ENCODE measurements around the gene SLC44A3.

DNA sequence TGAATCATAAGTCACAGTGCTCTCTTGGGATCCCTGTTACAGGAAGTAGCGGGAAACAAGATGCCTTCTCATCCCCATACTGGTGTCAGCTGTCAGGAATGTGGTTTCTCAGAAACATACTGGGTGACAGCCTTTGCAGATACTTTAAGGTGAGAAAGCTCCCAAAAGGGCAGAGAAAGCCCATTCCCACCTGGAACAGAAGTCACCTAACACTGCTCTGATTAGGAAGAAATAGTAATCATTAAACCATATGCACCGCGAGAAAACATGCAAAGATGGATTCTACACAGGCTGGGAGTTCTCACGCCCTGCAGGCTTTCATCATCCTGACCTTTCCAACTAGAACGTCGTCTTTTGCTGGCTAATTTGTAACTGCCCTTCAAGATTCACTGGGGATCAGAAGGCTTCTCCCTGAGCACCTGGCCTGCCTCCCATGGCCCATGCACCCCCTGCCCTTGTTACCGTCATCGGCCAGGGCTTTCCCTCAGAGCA lies 46.2 kb upstream of the SLC44A3 start:
- TF ChIP-seq, protein P1, sequence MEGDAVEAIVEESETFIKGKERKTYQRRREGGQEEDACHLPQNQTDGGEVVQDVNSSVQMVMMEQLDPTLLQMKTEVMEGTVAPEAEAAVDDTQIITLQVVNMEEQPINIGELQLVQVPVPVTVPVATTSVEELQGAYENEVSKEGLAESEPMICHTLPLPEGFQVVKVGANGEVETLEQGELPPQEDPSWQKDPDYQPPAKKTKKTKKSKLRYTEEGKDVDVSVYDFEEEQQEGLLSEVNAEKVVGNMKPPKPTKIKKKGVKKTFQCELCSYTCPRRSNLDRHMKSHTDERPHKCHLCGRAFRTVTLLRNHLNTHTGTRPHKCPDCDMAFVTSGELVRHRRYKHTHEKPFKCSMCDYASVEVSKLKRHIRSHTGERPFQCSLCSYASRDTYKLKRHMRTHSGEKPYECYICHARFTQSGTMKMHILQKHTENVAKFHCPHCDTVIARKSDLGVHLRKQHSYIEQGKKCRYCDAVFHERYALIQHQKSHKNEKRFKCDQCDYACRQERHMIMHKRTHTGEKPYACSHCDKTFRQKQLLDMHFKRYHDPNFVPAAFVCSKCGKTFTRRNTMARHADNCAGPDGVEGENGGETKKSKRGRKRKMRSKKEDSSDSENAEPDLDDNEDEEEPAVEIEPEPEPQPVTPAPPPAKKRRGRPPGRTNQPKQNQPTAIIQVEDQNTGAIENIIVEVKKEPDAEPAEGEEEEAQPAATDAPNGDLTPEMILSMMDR (CRISPR knock-in tag; IDR thresholded peaks at IDR 0.05): no peak
- TF ChIP-seq, protein P2, sequence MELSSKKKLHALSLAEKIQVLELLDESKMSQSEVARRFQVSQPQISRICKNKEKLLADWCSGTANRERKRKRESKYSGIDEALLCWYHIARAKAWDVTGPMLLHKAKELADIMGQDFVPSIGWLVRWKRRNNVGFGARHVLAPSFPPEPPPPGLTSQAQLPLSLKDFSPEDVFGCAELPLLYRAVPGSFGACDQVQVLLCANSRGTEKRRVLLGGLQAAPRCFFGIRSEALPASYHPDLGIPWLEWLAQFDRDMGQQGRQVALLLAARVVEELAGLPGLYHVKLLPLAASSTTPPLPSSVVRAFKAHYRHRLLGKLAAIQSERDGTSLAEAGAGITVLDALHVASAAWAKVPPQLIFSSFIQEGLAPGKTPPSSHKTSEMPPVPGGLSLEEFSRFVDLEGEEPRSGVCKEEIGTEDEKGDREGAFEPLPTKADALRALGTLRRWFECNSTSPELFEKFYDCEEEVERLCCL (CRISPR knock-in tag; IDR thresholded peaks at IDR 0.05; ENCODE audit: borderline replicate concordance): no peak
- TF ChIP-seq, protein P3, sequence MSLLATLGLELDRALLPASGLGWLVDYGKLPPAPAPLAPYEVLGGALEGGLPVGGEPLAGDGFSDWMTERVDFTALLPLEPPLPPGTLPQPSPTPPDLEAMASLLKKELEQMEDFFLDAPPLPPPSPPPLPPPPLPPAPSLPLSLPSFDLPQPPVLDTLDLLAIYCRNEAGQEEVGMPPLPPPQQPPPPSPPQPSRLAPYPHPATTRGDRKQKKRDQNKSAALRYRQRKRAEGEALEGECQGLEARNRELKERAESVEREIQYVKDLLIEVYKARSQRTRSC (CRISPR knock-in tag; IDR thresholded peaks at IDR 0.05; ENCODE audit: low read depth): no peak
- TF ChIP-seq TBP (CRISPR knock-in tag; IDR thresholded peaks at IDR 0.05) (no peak), ZFP62 (CRISPR knock-in tag; IDR thresholded peaks at IDR 0.05) (no peak), REPIN1 (CRISPR knock-in tag; IDR thresholded peaks at IDR 0.05; ENCODE audit: borderline replicate concordance, low read depth) (no peak), TEAD2 (CRISPR knock-in tag; IDR thresholded peaks at IDR 0.05) (no peak), FOXC1 (CRISPR knock-in tag; IDR thresholded peaks at IDR 0.05; ENCODE audit: borderline replicate concordance) (no peak)
- TF ChIP-seq, protein P4, sequence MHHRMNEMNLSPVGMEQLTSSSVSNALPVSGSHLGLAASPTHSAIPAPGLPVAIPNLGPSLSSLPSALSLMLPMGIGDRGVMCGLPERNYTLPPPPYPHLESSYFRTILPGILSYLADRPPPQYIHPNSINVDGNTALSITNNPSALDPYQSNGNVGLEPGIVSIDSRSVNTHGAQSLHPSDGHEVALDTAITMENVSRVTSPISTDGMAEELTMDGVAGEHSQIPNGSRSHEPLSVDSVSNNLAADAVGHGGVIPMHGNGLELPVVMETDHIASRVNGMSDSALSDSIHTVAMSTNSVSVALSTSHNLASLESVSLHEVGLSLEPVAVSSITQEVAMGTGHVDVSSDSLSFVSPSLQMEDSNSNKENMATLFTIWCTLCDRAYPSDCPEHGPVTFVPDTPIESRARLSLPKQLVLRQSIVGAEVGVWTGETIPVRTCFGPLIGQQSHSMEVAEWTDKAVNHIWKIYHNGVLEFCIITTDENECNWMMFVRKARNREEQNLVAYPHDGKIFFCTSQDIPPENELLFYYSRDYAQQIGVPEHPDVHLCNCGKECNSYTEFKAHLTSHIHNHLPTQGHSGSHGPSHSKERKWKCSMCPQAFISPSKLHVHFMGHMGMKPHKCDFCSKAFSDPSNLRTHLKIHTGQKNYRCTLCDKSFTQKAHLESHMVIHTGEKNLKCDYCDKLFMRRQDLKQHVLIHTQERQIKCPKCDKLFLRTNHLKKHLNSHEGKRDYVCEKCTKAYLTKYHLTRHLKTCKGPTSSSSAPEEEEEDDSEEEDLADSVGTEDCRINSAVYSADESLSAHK (CRISPR knock-in tag; IDR thresholded peaks at IDR 0.05; ENCODE audit: borderline replicate concordance): no peak
- TF ChIP-seq, protein P5, sequence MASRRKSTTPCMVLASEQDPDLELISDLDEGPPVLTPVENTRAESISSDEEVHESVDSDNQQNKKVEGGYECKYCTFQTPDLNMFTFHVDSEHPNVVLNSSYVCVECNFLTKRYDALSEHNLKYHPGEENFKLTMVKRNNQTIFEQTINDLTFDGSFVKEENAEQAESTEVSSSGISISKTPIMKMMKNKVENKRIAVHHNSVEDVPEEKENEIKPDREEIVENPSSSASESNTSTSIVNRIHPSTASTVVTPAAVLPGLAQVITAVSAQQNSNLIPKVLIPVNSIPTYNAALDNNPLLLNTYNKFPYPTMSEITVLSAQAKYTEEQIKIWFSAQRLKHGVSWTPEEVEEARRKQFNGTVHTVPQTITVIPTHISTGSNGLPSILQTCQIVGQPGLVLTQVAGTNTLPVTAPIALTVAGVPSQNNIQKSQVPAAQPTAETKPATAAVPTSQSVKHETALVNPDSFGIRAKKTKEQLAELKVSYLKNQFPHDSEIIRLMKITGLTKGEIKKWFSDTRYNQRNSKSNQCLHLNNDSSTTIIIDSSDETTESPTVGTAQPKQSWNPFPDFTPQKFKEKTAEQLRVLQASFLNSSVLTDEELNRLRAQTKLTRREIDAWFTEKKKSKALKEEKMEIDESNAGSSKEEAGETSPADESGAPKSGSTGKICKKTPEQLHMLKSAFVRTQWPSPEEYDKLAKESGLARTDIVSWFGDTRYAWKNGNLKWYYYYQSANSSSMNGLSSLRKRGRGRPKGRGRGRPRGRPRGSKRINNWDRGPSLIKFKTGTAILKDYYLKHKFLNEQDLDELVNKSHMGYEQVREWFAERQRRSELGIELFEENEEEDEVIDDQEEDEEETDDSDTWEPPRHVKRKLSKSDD (CRISPR knock-in tag; IDR thresholded peaks at IDR 0.05; ENCODE audit: low read depth): no peak

Data from HepG2 (cell line).